ENCODE measurements around the gene SPNS2. TPM values are rescaled to one million over a fixed set of nuclear protein-coding genes. Genes with fewer than 3 reads are reported as not detected.

Gene SPNS2
- total RNA-seq, 1 donor from 2014 or later: 67.0 TPM

- Histone ChIP-seq H3K27me3 (no peaks in the 10 kb centered on the region), H3K27ac (peak overlapping the region; percentile 55), H3K4me3 (no peak overlapping the region), H3K4me1 (peaks cover 28% of the 10 kb centered on the region), H3K9me3 (no peaks in the 10 kb centered on the region), H3K36me3 (peaks cover 19% of the 10 kb centered on the region)
- ATAC-seq: no peak
- TF ChIP-seq CTCF (IDR thresholded peaks at IDR 0.05): no peak
- intact Hi-C loops (cut with DNase I): no loop called here
- no peak for DNase-seq
These were observed 36.4 kb downstream of the SPNS2 start for GRCh38 chr17:4534928-4535666.

GRCh38 chr17:4535667-4536258 is 37.1 kb downstream of the SPNS2 start:
- no peaks in the 10 kb centered on the region for H3K27me3 ChIP-seq
- TF ChIP-seq CTCF (IDR thresholded peaks at IDR 0.05): no peak
- peak overlapping the region; percentile 63 for H3K27ac ChIP-seq
- H3K36me3 ChIP-seq: peaks cover 19% of the 10 kb centered on the region
- intact Hi-C loops (cut with DNase I): no loop called here
- DNase-seq: no peak
- no peak for ATAC-seq
- no peaks in the 10 kb centered on the region for H3K9me3 ChIP-seq
- peaks cover 24% of the 10 kb centered on the region for H3K4me1 ChIP-seq
- H3K4me3 ChIP-seq: no peak overlapping the region

- H3K27me3 ChIP-seq: no peaks in the 10 kb centered on the region
- no peak overlapping the region for H3K4me3 ChIP-seq
- TF ChIP-seq CTCF (IDR thresholded peaks at IDR 0.05): no peak
- DNase-seq (no peak), ATAC-seq (no peak)
- H3K4me1 ChIP-seq: peaks cover 23% of the 10 kb centered on the region
- intact Hi-C loops (cut with DNase I): no loop called here
- H3K9me3 ChIP-seq: no peaks in the 10 kb centered on the region
- peak overlapping the region; percentile 63 for H3K27ac ChIP-seq
- peaks cover 23% of the 10 kb centered on the region for H3K36me3 ChIP-seq
These were observed 37.6 kb downstream of the SPNS2 start for GRCh38 chr17:4536259-4536741.

- Histone ChIP-seq H3K9me3 (no peaks in the 10 kb centered on the region), H3K27me3 (no peaks in the 10 kb centered on the region), H3K27ac (peak overlapping the region; percentile 63), H3K4me3 (no peak overlapping the region), H3K4me1 (peaks cover 25% of the 10 kb centered on the region), H3K36me3 (peaks cover 28% of the 10 kb centered on the region)
- ATAC-seq (peak; percentile 14), DNase-seq (no peak)
- TF ChIP-seq CTCF (IDR thresholded peaks at IDR 0.05): no peak
- intact Hi-C loops (cut with DNase I): no loop called here
These were observed 38.2 kb downstream of the SPNS2 start for GRCh38 chr17:4536742-4537411.

GRCh38 chr17:4537451-4538235 is 39.0 kb downstream of the SPNS2 start:
- Histone ChIP-seq H3K4me3 (no peak overlapping the region), H3K4me1 (peaks cover 20% of the 10 kb centered on the region), H3K9me3 (no peaks in the 10 kb centered on the region), H3K27ac (peak overlapping the region; percentile 63), H3K27me3 (no peaks in the 10 kb centered on the region), H3K36me3 (peaks cover 36% of the 10 kb centered on the region)
- no peak for DNase-seq
- no peak for ATAC-seq
- intact Hi-C loops (cut with DNase I): no loop called here
- no peak for TF ChIP-seq CTCF (IDR thresholded peaks at IDR 0.05)
